GM18507 (cell line): Measurements from ENCODE around the gene FAM151A.

Experiments
- DNase-seq: peaks from one replicate; pipeline ENCODE4 v3.0.0; 2011; ENCODE audit warnings: low read depth; ENCODE audit not compliant: insufficient read length; ENCODE audit errors: extremely low spot score
- FAIRE-seq: peaks from 2 replicates; lab custom pipeline; 2011; peaks lifted over from hg19 to GRCh38; lab: Jason Lieb, UNC

FAM151A gene

DNA sequence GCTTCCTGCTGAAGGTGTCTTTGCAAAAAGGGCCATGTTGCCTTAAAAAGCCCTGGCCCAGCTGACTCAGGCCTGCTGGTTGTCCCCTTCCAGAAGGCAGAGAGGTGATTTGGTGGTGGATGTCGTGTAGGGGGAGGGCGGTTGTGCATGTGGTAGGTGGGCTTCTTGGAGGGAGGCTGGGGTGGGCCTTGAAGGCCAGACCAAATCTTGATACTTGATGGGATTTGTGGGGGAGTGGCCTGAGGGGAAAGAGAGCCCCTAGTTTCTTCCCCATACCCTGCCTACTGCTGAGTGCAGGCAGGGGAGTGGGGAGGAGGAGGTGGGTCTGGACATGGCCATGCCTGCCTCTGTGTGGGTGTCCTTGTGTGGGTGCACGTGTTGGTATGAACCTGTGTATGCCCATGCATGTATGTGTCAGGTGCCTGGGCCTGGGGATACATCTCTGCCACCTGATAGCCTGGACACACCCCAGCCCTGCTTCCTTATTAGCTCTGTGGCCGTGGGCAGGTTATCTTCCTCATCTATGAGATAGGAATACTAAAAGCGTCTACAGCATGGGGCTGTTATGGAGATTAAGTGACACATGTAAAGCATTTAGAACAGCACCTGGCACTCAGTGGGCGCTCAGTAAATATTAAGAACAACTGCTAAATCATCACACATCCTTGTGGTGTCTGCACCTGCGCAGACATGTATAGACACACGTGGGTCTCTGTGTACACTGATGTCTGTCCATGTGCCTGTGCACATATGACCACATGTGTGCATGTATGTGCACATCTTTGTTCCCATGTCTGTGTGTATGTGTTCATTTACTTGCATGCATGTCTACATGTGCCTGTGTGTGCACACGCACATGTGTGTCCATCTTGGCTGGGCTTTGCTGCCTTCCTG lies 17.0 kb downstream of the FAM151A start:
- FAIRE-seq (no peak), DNase-seq (no peak)

DNA sequence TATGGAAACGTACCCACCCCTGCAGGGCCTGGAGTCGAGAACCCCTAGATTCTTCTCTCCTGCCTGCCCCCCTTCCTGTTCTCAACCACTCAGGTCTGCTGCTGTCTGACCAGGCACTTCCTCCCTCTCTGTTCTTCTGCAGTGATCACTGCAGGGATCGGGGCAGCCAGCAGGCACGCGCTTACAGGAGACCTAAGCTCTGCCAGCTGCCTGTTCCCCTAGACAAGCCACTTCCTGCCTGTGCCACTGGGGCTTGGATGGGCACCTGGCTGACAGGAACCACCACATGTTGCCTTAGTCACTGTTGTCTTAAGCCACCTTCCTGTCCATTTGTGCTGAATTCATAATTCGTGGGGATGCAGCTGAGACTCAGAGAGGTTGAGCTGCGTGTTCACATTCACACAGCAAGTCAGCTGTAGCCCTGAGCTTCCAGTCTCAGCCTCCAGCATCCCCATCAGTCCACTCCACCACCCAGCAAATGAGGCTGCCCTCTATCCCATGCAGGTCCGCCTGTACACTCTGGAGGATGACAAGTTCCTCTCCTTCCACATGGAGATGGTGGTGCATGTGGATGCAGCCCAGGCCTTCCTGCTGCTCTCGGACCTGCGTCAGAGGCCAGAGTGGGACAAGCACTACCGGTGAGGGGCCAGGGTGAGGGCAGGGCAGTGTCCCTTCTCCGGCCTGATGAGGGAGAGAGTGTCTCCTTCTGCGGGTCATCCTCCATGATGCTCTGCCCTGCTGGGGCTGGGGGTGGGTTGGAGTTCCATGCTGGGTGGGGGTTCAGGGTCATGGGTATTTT lies 18.6 kb downstream of the FAM151A start:
- FAIRE-seq (no peak), DNase-seq (no peak)

- DNase-seq (no peak), FAIRE-seq (no peak)
These were observed 19.3 kb downstream of the FAM151A start for GRCh38 chr1:54604051-54604450.

GRCh38 chr1:54603241-54603640 lies 20.1 kb downstream of the FAM151A start:
- FAIRE-seq (no peak), DNase-seq (no peak)

DNA sequence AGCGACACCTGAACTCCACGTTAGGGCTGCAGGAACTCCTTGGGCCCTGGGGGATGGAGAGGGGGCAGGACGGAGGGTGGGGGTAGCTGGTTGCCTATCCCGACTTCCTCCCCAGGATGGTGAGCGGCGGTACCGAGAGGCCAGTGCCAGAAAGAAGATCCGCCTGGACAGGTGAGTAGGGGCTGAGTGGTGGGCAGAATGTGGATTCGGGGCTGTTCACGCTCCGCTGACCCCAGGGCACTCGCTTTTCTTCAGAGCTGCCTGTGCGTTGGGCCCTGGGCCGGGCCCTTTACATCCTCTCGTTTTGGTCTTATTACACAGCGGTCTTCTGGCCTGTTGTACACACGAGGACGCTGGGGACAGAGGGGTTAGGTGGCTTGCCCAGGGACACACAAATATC lies 20.8 kb downstream of the FAM151A start:
- DNase-seq (no peak), FAIRE-seq (no peak)

DNA sequence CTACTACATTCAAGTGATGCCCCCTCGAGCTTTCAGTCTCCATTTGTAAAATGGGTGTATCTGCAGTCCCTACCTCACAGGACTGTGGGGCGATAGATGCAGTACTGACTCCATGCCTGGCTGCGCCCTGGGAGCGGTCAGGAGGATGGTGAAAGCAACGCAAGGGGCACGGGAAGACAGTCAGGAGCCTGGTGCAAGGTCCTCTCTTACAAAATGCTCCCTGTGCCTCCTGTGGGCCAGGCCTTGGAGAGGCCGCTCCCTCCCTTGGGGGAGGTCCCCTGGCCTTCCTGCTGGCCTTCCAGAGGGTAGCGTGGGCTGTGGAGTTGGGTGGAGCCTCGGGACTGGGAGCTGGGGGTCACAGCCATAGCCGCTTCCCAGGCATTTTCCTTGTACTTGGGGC lies 21.6 kb downstream of the FAM151A start:
- DNase-seq (no peak), FAIRE-seq (no peak)

GRCh38 chr1:54600947-54601721 lies 22.2 kb downstream of the FAM151A start:
- FAIRE-seq (no peak), DNase-seq (no peak)

DNA sequence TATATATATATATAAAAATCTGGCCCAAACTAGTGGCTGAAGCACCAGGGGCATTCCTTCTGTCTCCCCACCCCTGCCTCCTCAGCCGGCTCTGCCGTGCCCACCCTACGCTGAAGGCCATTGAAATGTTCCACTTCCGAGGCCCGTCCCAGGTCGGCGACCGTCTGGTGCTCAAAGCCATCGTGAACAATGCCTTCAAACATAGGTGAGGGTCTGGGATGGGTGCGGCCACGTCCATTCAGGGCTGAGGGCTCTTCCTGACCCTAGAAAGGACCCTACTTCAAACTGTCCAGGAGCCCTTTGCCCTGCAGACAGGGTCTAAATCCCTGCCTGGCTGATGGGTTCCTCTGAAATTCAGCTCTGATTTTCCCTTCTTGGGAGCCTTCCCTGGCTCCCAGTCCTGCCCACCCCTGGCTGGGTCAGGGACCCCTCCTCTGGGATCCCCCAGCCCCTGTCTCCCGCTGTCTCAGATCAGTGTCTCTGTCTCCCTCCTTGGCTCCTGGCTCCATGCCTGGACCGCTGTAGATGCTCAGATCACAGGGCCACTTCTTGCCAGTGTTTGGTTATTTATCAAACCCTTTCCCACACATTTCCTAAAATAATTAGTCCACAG lies 24.0 kb downstream of the FAM151A start:
- DNase-seq (no peak), FAIRE-seq (no peak)

DNA sequence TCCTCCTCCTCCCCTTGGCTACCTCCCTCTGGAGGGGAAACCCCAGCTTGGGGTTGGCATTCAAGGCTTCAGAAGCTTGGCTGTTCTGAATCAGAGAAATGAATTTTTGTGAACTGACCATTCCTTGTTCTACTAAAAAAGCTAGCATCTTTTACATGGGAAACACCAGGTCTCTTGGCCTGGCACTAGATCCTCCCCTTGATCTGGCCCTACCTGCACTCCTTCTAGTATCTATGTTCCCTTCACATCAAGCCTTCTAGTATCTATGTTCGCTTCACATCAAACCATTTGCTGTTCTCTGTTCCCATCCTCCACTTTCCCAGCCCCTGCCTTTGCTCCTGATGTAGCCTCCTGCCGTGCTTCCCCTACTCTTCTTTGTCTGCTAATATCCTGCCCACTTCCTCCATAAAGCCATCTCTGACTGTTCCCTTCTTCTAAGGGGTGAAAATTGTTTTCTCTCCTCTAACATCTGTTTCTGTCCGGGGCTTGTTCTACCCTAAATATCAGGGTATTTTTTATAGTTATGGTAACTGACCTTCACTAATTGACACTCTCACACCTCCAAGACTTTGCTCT lies 25.8 kb downstream of the FAM151A start:
- no peak for FAIRE-seq

GRCh38 chr1:54596756-54597155 lies 26.6 kb downstream of the FAM151A start:
- FAIRE-seq, result no peak

More for the DNA sequence above, 25.8 kb downstream of the FAM151A start:
- no peak for DNase-seq

GRCh38 chr1:54595956-54596498 lies 27.3 kb downstream of the FAM151A start:
- no peak for FAIRE-seq
- DNase-seq, result no peak

More at GRCh38 chr1:54596756-54597155, 26.6 kb downstream of the FAM151A start:
- no peak for DNase-seq

- no peak for FAIRE-seq
- DNase-seq, result no peak
These were observed 28.9 kb downstream of the FAM151A start for GRCh38 chr1:54594463-54594862.

DNA sequence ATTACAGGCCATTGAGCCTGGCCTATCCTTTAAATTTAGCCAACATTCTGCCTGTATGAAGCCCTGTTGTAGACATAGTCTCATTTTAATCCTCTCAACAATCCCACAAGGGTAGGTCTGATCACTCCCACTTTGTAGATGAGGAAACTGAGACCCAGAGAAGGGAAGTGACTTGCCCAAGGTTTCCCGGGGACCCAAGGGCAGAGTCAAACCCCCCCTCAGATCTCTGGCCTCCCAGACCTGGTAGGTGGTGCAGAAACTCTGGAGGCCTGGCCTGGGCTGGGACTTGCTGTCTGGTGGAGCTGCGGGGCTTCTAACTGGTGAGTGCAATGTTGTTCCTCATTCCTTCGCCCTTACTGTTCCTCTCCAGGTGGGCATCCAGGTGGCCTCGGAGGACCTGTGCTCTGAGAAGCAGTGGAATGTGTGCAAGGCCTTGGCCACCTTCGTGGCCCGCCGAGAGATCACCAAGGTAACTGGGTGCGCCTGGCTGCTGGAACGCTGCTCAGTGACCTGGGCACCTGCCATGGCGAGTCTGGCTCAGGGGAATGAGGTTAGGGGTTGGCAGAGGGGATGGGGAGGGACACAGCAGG lies 29.7 kb downstream of the FAM151A start:
- DNase-seq (no peak), FAIRE-seq (no peak)

- no peak for FAIRE-seq
- no peak for DNase-seq
These were observed 32.1 kb downstream of the FAM151A start for GRCh38 chr1:54591127-54591756.

DNA sequence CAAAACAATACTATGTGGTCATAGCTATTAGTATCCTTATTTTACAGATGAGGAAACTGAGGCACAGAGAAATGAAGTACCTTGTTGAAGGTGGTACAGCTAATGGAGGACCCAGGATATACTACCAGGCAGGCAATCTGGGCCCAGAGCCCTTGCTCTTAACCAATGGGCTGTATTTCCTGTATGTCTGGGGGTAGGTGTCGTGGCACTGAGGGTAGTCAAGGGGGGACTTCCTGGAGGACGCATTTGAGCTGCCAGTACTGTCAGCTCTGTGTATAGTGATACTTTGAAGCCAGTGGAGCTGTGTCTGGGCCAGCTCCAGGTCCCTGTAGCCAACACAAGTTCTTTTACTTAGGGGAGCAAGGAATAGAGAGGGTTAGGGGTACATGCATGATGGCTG lies 34.9 kb downstream of the FAM151A start:
- no peak for FAIRE-seq

DNA sequence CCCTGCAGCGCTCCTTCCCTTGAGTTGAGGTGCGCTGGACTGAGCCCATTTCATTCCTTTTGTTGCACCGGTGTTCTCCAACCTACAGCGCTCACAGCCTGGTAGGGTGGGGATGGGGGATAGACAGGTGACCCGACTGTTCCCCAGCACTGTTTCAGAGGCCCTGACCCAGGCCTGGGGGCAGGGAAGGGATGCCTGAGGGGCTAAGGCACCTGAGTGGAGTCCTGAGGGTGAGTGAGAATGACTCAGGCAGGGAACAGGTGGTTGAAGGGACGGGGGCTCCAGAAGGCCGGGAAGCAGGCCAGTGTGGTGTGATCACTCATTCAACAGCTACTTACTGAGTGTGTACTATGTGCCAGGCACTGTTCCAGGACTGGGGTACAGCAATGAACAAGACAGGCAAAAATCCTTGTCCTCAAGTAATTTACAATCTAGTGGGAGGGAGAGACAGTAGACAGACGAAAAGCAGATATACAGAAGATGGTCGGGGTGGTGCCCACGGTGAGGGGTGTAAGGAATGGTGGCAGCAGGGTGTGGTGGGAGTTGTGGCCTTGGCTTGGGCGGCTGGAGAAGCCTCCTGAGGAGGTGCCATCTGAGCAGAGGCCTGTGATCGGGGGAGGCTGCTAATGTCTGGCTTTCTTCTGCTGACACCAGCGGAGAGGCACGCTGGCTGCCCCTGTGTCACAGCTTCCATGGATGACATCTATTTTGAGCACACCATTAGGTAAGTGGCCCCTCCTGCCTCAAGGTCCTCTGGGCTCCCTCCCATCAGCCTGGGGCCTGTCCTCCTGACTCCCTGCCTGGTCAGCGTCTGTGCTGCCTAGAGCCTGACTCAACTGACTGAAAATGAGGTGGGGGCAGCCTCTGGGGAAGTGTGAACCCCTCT lies 37.9 kb downstream of the FAM151A start:
- no peak for FAIRE-seq
- DNase-seq, result no peak

More for the DNA sequence above, 34.9 kb downstream of the FAM151A start:
- DNase-seq, result no peak

GRCh38 chr1:54584575-54584974 lies 38.8 kb downstream of the FAM151A start:
- no peak for FAIRE-seq
- no peak for DNase-seq
